ENCODE results near the gene PCDH9.

PCDH9 gene

DNA sequence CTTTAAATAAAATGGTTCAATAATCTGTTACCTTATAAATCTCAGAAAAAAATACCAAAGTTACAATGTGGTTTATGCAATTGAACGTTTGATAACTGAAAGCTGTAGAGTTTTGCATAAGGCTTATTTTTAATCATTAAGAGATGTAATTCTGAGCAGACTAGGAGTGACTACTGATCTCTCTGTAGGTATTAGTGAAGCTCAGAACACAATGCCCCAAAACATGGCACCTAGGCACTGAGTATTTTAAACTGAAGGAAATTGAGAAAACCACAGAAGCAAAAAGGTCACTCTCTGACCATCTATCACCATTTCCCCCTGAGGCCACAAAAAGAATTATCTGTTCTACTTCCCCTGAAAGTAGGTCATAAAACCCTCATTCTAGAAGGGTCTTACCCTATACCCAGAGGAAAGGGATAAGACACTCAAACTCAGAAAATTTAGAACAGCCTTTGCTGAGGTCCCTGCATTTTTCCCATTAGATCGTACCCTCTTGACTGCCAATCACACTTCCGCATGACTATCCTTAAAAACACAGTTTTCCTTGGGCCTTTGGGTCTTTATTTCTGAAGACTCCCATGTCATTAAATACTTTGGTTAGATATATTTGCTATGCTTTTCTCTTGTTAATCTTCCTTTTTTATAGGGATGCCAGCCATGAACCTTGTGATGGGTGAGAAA is 158.1 kb downstream of the PCDH9 start:
- no peaks in the 10 kb centered on the region for H3K79me1 ChIP-seq (ENCODE audit: low read length)
- H3K27me3 ChIP-seq (ENCODE audit: insufficient read depth, low read length, poor library complexity), result no peaks in the 10 kb centered on the region
- no peak overlapping the region for H4K8ac ChIP-seq (ENCODE audit: low read depth, low read length)
- WGBS (ENCODE audit: extremely low coverage, insufficient coverage, low lambda C conversion rate), result no CpG with 5 or more reads among the region's 3 CpGs
- no peaks in the 10 kb centered on the region for H3K36me3 ChIP-seq (ENCODE audit: control insufficient read depth, insufficient read depth, low read length)
- H3K56ac ChIP-seq (ENCODE audit: low read length), result no peak overlapping the region
- H2AK5ac ChIP-seq (ENCODE audit: low read length), result no peak overlapping the region
- H3K79me2 ChIP-seq (ENCODE audit: control insufficient read depth, insufficient read depth, low read length), result no peaks in the 10 kb centered on the region
- no peak overlapping the region for H3K18ac ChIP-seq (ENCODE audit: low read length)
- H3K27ac ChIP-seq (ENCODE audit: low read depth, low read length), result no peak overlapping the region
- H2BK5ac ChIP-seq (ENCODE audit: low read length), result no peak overlapping the region
- H3K23ac ChIP-seq (ENCODE audit: low read length), result no peak overlapping the region
- H3K4ac ChIP-seq (ENCODE audit: low read depth, low read length), result no peak overlapping the region
- DNase-seq, result no peak
- H3K4me2 ChIP-seq (ENCODE audit: low read length), result no peak overlapping the region
- H2BK120ac ChIP-seq (ENCODE audit: low read depth, low read length), result no peak overlapping the region
- H3K4me3 ChIP-seq (ENCODE audit: low read length), result no peak overlapping the region
- H4K5ac ChIP-seq (ENCODE audit: low read length), result no peak overlapping the region
- H2BK15ac ChIP-seq (replicated peaks; ENCODE audit: low read depth), result no peak overlapping the region
- no peak overlapping the region for H3K9ac ChIP-seq (ENCODE audit: low read length)
- H3K4me1 ChIP-seq (ENCODE audit: control insufficient read depth, low read depth, low read length), result no peaks in the 10 kb centered on the region

DNA sequence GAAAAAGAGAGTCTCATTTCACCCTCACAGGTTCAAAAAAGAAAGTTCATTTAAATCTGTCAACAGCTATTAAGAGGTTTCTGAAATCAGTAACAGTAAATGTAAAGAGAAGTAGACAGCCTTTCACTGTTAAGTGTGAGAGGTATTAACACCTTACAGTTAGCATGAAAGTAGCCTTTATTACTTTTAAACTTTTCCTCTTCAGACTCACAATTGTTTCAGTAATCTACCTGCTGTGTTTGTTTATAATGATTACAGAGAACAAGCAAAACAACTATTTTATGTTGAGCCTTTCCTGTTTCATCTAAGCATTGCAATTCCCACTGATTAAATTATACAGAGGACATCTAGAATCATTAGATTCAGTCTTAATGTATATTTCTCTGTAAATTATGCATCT is 159.8 kb downstream of the PCDH9 start:
- Histone ChIP-seq H3K4me2 (ENCODE audit: low read length) (no peak overlapping the region), H3K27me3 (ENCODE audit: insufficient read depth, low read length, poor library complexity) (no peaks in the 10 kb centered on the region), H3K23ac (ENCODE audit: low read length) (no peak overlapping the region), H3K4ac (ENCODE audit: low read depth, low read length) (no peak overlapping the region), H3K18ac (ENCODE audit: low read length) (no peak overlapping the region), H3K79me2 (ENCODE audit: control insufficient read depth, insufficient read depth, low read length) (no peaks in the 10 kb centered on the region), H3K36me3 (ENCODE audit: control insufficient read depth, insufficient read depth, low read length) (no peaks in the 10 kb centered on the region), H3K27ac (ENCODE audit: low read depth, low read length) (no peak overlapping the region), H2BK15ac (replicated peaks; ENCODE audit: low read depth) (no peak overlapping the region), H2BK5ac (ENCODE audit: low read length) (no peak overlapping the region), H4K5ac (ENCODE audit: low read length) (no peak overlapping the region), H2BK120ac (ENCODE audit: low read depth, low read length) (no peak overlapping the region), H3K56ac (ENCODE audit: low read length) (no peak overlapping the region), H4K8ac (ENCODE audit: low read depth, low read length) (no peak overlapping the region), H3K4me3 (ENCODE audit: low read length) (no peak overlapping the region), H3K79me1 (ENCODE audit: low read length) (no peaks in the 10 kb centered on the region), H3K9ac (ENCODE audit: low read length) (no peak overlapping the region), H3K4me1 (ENCODE audit: control insufficient read depth, low read depth, low read length) (no peaks in the 10 kb centered on the region), H2AK5ac (ENCODE audit: low read length) (no peak overlapping the region)
- no peak for DNase-seq

- Histone ChIP-seq H4K8ac (ENCODE audit: low read depth, low read length) (no peak overlapping the region), H3K23ac (ENCODE audit: low read length) (no peak overlapping the region), H3K36me3 (ENCODE audit: control insufficient read depth, insufficient read depth, low read length) (no peaks in the 10 kb centered on the region), H3K4me3 (ENCODE audit: low read length) (no peak overlapping the region), H3K79me1 (ENCODE audit: low read length) (no peaks in the 10 kb centered on the region), H3K4ac (ENCODE audit: low read depth, low read length) (no peak overlapping the region), H2BK120ac (ENCODE audit: low read depth, low read length) (no peak overlapping the region), H3K9ac (ENCODE audit: low read length) (no peak overlapping the region), H2BK5ac (ENCODE audit: low read length) (no peak overlapping the region), H3K18ac (ENCODE audit: low read length) (no peak overlapping the region), H3K27ac (ENCODE audit: low read depth, low read length) (no peak overlapping the region), H3K4me1 (ENCODE audit: control insufficient read depth, low read depth, low read length) (no peaks in the 10 kb centered on the region), H2BK15ac (replicated peaks; ENCODE audit: low read depth) (no peak overlapping the region), H3K79me2 (ENCODE audit: control insufficient read depth, insufficient read depth, low read length) (no peaks in the 10 kb centered on the region), H4K5ac (ENCODE audit: low read length) (no peak overlapping the region), H3K4me2 (ENCODE audit: low read length) (no peak overlapping the region), H2AK5ac (ENCODE audit: low read length) (no peak overlapping the region), H3K56ac (ENCODE audit: low read length) (no peak overlapping the region), H3K27me3 (ENCODE audit: insufficient read depth, low read length, poor library complexity) (no peaks in the 10 kb centered on the region)
- peak; percentile 61 for DNase-seq
- no CpG with 5 or more reads among the region's 3 CpGs for WGBS (ENCODE audit: extremely low coverage, insufficient coverage, low lambda C conversion rate)
Measured at GRCh38 chr13:67069117-67069767, 160.9 kb downstream of the PCDH9 start.

GRCh38 chr13:67064920-67065319 is 165.2 kb downstream of the PCDH9 start:
- Histone ChIP-seq H2BK15ac (replicated peaks; ENCODE audit: low read depth) (no peak overlapping the region), H3K79me2 (ENCODE audit: control insufficient read depth, insufficient read depth, low read length) (no peaks in the 10 kb centered on the region), H2BK5ac (ENCODE audit: low read length) (no peak overlapping the region), H3K23ac (ENCODE audit: low read length) (no peak overlapping the region), H3K4me3 (ENCODE audit: low read length) (no peak overlapping the region), H3K27ac (ENCODE audit: low read depth, low read length) (no peak overlapping the region), H3K27me3 (ENCODE audit: insufficient read depth, low read length, poor library complexity) (no peaks in the 10 kb centered on the region), H3K4ac (ENCODE audit: low read depth, low read length) (no peak overlapping the region), H4K5ac (ENCODE audit: low read length) (no peak overlapping the region), H3K9ac (ENCODE audit: low read length) (no peak overlapping the region), H3K4me2 (ENCODE audit: low read length) (no peak overlapping the region), H3K56ac (ENCODE audit: low read length) (no peak overlapping the region), H3K36me3 (ENCODE audit: control insufficient read depth, insufficient read depth, low read length) (no peaks in the 10 kb centered on the region), H2AK5ac (ENCODE audit: low read length) (no peak overlapping the region), H2BK120ac (ENCODE audit: low read depth, low read length) (no peak overlapping the region), H3K79me1 (ENCODE audit: low read length) (no peaks in the 10 kb centered on the region), H3K4me1 (ENCODE audit: control insufficient read depth, low read depth, low read length) (peaks cover 3% of the 10 kb centered on the region), H4K8ac (ENCODE audit: low read depth, low read length) (no peak overlapping the region), H3K18ac (ENCODE audit: low read length) (no peak overlapping the region)
- WGBS (ENCODE audit: extremely low coverage, insufficient coverage, low lambda C conversion rate), result no CpG with 5 or more reads among the region's 2 CpGs
- no peak for DNase-seq

- no peaks in the 10 kb centered on the region for H3K27me3 ChIP-seq (ENCODE audit: insufficient read depth, low read length, poor library complexity)
- no peak overlapping the region for H2BK15ac ChIP-seq (replicated peaks; ENCODE audit: low read depth)
- H3K9ac ChIP-seq (ENCODE audit: low read length), result no peak overlapping the region
- H3K36me3 ChIP-seq (ENCODE audit: control insufficient read depth, insufficient read depth, low read length), result no peaks in the 10 kb centered on the region
- H3K23ac ChIP-seq (ENCODE audit: low read length), result no peak overlapping the region
- H4K8ac ChIP-seq (ENCODE audit: low read depth, low read length), result no peak overlapping the region
- no peak overlapping the region for H3K4me3 ChIP-seq (ENCODE audit: low read length)
- H3K79me1 ChIP-seq (ENCODE audit: low read length), result no peaks in the 10 kb centered on the region
- WGBS (ENCODE audit: extremely low coverage, insufficient coverage, low lambda C conversion rate), result no CpG with 5 or more reads among the region's 3 CpGs
- no peak overlapping the region for H3K4ac ChIP-seq (ENCODE audit: low read depth, low read length)
- no peak overlapping the region for H3K27ac ChIP-seq (ENCODE audit: low read depth, low read length)
- H3K18ac ChIP-seq (ENCODE audit: low read length), result no peak overlapping the region
- H3K4me2 ChIP-seq (ENCODE audit: low read length), result no peak overlapping the region
- no peak overlapping the region for H2BK5ac ChIP-seq (ENCODE audit: low read length)
- H4K5ac ChIP-seq (ENCODE audit: low read length), result no peak overlapping the region
- no peaks in the 10 kb centered on the region for H3K79me2 ChIP-seq (ENCODE audit: control insufficient read depth, insufficient read depth, low read length)
- no peak overlapping the region for H3K56ac ChIP-seq (ENCODE audit: low read length)
- no peak overlapping the region for H2BK120ac ChIP-seq (ENCODE audit: low read depth, low read length)
- H2AK5ac ChIP-seq (ENCODE audit: low read length), result no peak overlapping the region
- peaks cover 3% of the 10 kb centered on the region for H3K4me1 ChIP-seq (ENCODE audit: control insufficient read depth, low read depth, low read length)
- no peak for DNase-seq
Measured at GRCh38 chr13:67063036-67063435, 167.1 kb downstream of the PCDH9 start.

DNA sequence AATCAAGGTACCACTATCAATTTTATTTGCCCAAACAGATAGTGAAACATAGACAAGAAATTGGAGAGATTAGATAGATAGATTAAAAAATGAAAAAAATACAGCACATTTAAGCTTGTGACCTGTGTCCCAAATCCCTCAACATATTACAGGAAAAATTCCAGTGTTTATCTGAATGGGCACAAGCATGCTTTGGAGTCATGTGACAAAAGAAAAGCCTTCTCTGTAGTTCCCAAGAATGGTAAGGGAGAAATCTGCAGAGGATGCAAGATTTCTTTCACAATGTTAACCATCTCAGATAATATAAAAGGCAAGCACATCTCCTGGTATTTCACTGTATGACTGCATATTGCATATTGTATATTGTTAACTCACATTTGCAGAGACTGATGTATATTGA is 168.0 kb downstream of the PCDH9 start:
- H3K4me3 ChIP-seq (ENCODE audit: low read length), result no peak overlapping the region
- no peak overlapping the region for H4K8ac ChIP-seq (ENCODE audit: low read depth, low read length)
- H3K27me3 ChIP-seq (ENCODE audit: insufficient read depth, low read length, poor library complexity), result no peaks in the 10 kb centered on the region
- no peak overlapping the region for H3K18ac ChIP-seq (ENCODE audit: low read length)
- H2BK120ac ChIP-seq (ENCODE audit: low read depth, low read length), result no peak overlapping the region
- H4K5ac ChIP-seq (ENCODE audit: low read length), result no peak overlapping the region
- H3K36me3 ChIP-seq (ENCODE audit: control insufficient read depth, insufficient read depth, low read length), result no peaks in the 10 kb centered on the region
- H2AK5ac ChIP-seq (ENCODE audit: low read length), result no peak overlapping the region
- H3K4me1 ChIP-seq (ENCODE audit: control insufficient read depth, low read depth, low read length), result peaks cover 3% of the 10 kb centered on the region
- no peaks in the 10 kb centered on the region for H3K79me1 ChIP-seq (ENCODE audit: low read length)
- H3K79me2 ChIP-seq (ENCODE audit: control insufficient read depth, insufficient read depth, low read length), result no peaks in the 10 kb centered on the region
- no peak overlapping the region for H3K56ac ChIP-seq (ENCODE audit: low read length)
- no peak overlapping the region for H3K4me2 ChIP-seq (ENCODE audit: low read length)
- no peak overlapping the region for H3K9ac ChIP-seq (ENCODE audit: low read length)
- no peak overlapping the region for H3K4ac ChIP-seq (ENCODE audit: low read depth, low read length)
- no peak overlapping the region for H3K23ac ChIP-seq (ENCODE audit: low read length)
- H2BK15ac ChIP-seq (replicated peaks; ENCODE audit: low read depth), result no peak overlapping the region
- H2BK5ac ChIP-seq (ENCODE audit: low read length), result no peak overlapping the region
- H3K27ac ChIP-seq (ENCODE audit: low read depth, low read length), result no peak overlapping the region
- no peak for DNase-seq
